Stimulated activated CD4-positive, alpha-beta T cell treated with anti-CD3 and anti-CD28 coated beads, Interleukin-12 subunit alpha, Interleukin-12 subunit beta, amount 100 ng/mL, for 24 hours (primary cell): Measurements from ENCODE around the gene RELT.
"Not testable (repeated sequence)": the region's sequence is repeated elsewhere in the genome, so short reads cannot be mapped to it uniquely, and the experiment has no call there.

Experiments used
- DNase-seq, 2 experiments: peaks; one replicate each; pipeline ENCODE4 v3.0.0-alpha.2; 2020; ENCODE audit warnings: low read depth in 2 of 2

RELT gene

GRCh38 chr11:73431396-73431795 lies 55.2 kb downstream of the RELT start:
- DNase-seq, result no peak

- not testable (repeated sequence) for DNase-seq
These were observed 60.7 kb downstream of the RELT start for GRCh38 chr11:73436859-73437258.

- no peak for DNase-seq
These were observed 63.0 kb downstream of the RELT start for GRCh38 chr11:73439002-73439843.

- DNase-seq, result no peak
These were observed 69.8 kb downstream of the RELT start for GRCh38 chr11:73445980-73446379.

- no peak for DNase-seq
These were observed 70.6 kb downstream of the RELT start for GRCh38 chr11:73446766-73447165.
